ENCODE results near the gene VRK1.
"Not testable (repeated sequence)": the region's sequence is repeated elsewhere in the genome, so short reads cannot be mapped to it uniquely, and the experiment has no call there.

VRK1 gene

GRCh38 chr14:96796851-96797581 is at the start of gene VRK1:
TSS of gene VRK1 (plus strand) at chr14:96797382. CDS start at chr14:96833472, 36,090 bp downstream.
- peak; percentile 96 for DNase-seq

GRCh38 chr14:96747608-96748007 is 49.6 kb upstream of the VRK1 start:
- no peak for DNase-seq

- DNase-seq = no peak
These were observed 48.8 kb upstream of the VRK1 start for GRCh38 chr14:96748362-96748761.

- DNase-seq = no peak
These were observed 45.7 kb upstream of the VRK1 start for GRCh38 chr14:96751505-96751904.

- no peak for DNase-seq
These were observed 45.1 kb upstream of the VRK1 start for GRCh38 chr14:96752125-96752524.

- DNase-seq = no peak
These were observed 44.6 kb upstream of the VRK1 start for GRCh38 chr14:96752594-96752993.

GRCh38 chr14:96754162-96754844 is 42.9 kb upstream of the VRK1 start:
- no peak for DNase-seq

- no peak for DNase-seq
These were observed 42.4 kb upstream of the VRK1 start for GRCh38 chr14:96754845-96755184.

- peak; percentile 48 for DNase-seq
These were observed 40.4 kb upstream of the VRK1 start for GRCh38 chr14:96756745-96757144.

- no peak for DNase-seq
These were observed 39.7 kb upstream of the VRK1 start for GRCh38 chr14:96757456-96757855.

GRCh38 chr14:96761066-96761465 is 36.1 kb upstream of the VRK1 start:
- DNase-seq = no peak

GRCh38 chr14:96762650-96763049 is 34.5 kb upstream of the VRK1 start:
- DNase-seq = peak; percentile 85

- no peak for DNase-seq
These were observed 33.2 kb upstream of the VRK1 start for GRCh38 chr14:96764012-96764411.

- not testable (repeated sequence) for DNase-seq
These were observed 32.0 kb upstream of the VRK1 start for GRCh38 chr14:96765205-96765604.

GRCh38 chr14:96772929-96773328 is 24.3 kb upstream of the VRK1 start:
- DNase-seq = no peak

GRCh38 chr14:96776791-96777190 is 20.4 kb upstream of the VRK1 start:
- no peak for DNase-seq

- no peak for DNase-seq
These were observed 16.7 kb upstream of the VRK1 start for GRCh38 chr14:96780500-96780899.

GRCh38 chr14:96781371-96781770 is 15.8 kb upstream of the VRK1 start:
- DNase-seq = no peak

GRCh38 chr14:96782436-96782835 is 14.7 kb upstream of the VRK1 start:
- no peak for DNase-seq

GRCh38 chr14:96783043-96783914 is 13.9 kb upstream of the VRK1 start:
- DNase-seq = no peak

GRCh38 chr14:96783915-96784224 is 13.3 kb upstream of the VRK1 start:
- no peak for DNase-seq

- DNase-seq = no peak
These were observed 7.0 kb upstream of the VRK1 start for GRCh38 chr14:96790186-96790585.

GRCh38 chr14:96790706-96791105 is 6.5 kb upstream of the VRK1 start:
- DNase-seq = no peak

- DNase-seq = no peak
These were observed 5.2 kb upstream of the VRK1 start for GRCh38 chr14:96792003-96792402.

All from hematopoietic multipotent progenitor cell treated with erythropoietin and hydrocortisone succinate and interleukin-3 and kit ligand, for 8 days (in vitro differentiated cells).